Mesendoderm (in vitro differentiated cells): ENCODE data around the gene SLAMF7.

ENCODE experiments used
- DNase-seq: peaks from one replicate; pipeline ENCODE4 v3.0.0; 2013
- H2AK5ac ChIP-seq: 2 replicates; pipeline ENCODE4 v1.6.1; 2013; ENCODE audit warnings: low read length, inconsistent platforms
- H2BK120ac ChIP-seq: 2 replicates; pipeline ENCODE4 v1.6.1; 2013; ENCODE audit warnings: low read depth, mild to moderate bottlenecking, low read length, moderate library complexity, mixed read lengths
- H2BK15ac ChIP-seq: replicated peaks from 2 replicates; pipeline ENCODE4 v1.6.1; 2013; ENCODE audit warnings: low read depth, mild to moderate bottlenecking, moderate library complexity
- H2BK5ac ChIP-seq: 2 replicates; pipeline ENCODE4 v1.6.1; 2013; ENCODE audit warnings: low read length, inconsistent platforms
- H3K18ac ChIP-seq: 2 replicates; pipeline ENCODE4 v1.6.1; 2013; ENCODE audit warnings: mild to moderate bottlenecking, low read length, mixed read lengths
- H3K23ac ChIP-seq: one replicate; pipeline ENCODE4 v1.6.1; 2013; ENCODE audit warnings: low read length
- H3K27ac ChIP-seq: 2 replicates; pipeline ENCODE4 v1.5.1; 2013; ENCODE audit warnings: low read depth, mild to moderate bottlenecking, inconsistent platforms, low read length, moderate library complexity
- H3K27me3 ChIP-seq: 2 replicates; pipeline ENCODE4 v1.6.1; 2013; ENCODE audit warnings: low read length, control low read depth, mild to moderate bottlenecking, inconsistent platforms; ENCODE audit not compliant: insufficient read depth, poor library complexity
- H3K36me3 ChIP-seq: 2 replicates; pipeline ENCODE4 v1.6.1; 2013; ENCODE audit warnings: low read length, inconsistent platforms; ENCODE audit not compliant: control insufficient read depth, insufficient read depth
- H3K4ac ChIP-seq: one replicate; pipeline ENCODE4 v1.6.1; 2013; ENCODE audit warnings: low read depth, mild to moderate bottlenecking, low read length, moderate library complexity
- H3K4me1 ChIP-seq: 2 replicates; pipeline ENCODE4 v1.6.1; 2013; ENCODE audit warnings: low read depth, low read length, inconsistent platforms; ENCODE audit not compliant: control insufficient read depth
- H3K4me2 ChIP-seq: 2 replicates; pipeline ENCODE4 v1.6.1; 2013; ENCODE audit warnings: low read length
- H3K4me3 ChIP-seq: 2 replicates; pipeline ENCODE4 v1.5.1; 2013; ENCODE audit warnings: mild to moderate bottlenecking, low read length
- H3K56ac ChIP-seq: one replicate; pipeline ENCODE4 v1.6.1; 2013; ENCODE audit warnings: low read length
- H3K79me1 ChIP-seq: 2 replicates; pipeline ENCODE4 v1.6.1; 2013; ENCODE audit warnings: low read length, inconsistent platforms
- H3K79me2 ChIP-seq: 2 replicates; pipeline ENCODE4 v1.6.1; 2013; ENCODE audit warnings: mild to moderate bottlenecking, low read length; ENCODE audit not compliant: control insufficient read depth, insufficient read depth
- H3K9ac ChIP-seq: 2 replicates; pipeline ENCODE4 v1.6.1; 2013; ENCODE audit warnings: low read length, inconsistent platforms
- H4K5ac ChIP-seq: one replicate; pipeline ENCODE4 v1.6.1; 2013; ENCODE audit warnings: low read length
- H4K8ac ChIP-seq: one replicate; pipeline ENCODE4 v1.6.1; 2013; ENCODE audit warnings: low read depth, mild to moderate bottlenecking, control low read depth, low read length, moderate library complexity
- WGBS: extraction: QIAGEN DNeasy Blood & Tissue Kit; methylation state at CpG from one replicate; pipeline ENCODE4 v1.1.7; 2013; ENCODE audit warnings: low lambda C conversion rate, missing lambda C conversion rate; ENCODE audit not compliant: insufficient coverage; ENCODE audit errors: extremely low coverage; 5-methylcytosine and 5-hydroxymethylcytosine counted together

SLAMF7 gene

DNA sequence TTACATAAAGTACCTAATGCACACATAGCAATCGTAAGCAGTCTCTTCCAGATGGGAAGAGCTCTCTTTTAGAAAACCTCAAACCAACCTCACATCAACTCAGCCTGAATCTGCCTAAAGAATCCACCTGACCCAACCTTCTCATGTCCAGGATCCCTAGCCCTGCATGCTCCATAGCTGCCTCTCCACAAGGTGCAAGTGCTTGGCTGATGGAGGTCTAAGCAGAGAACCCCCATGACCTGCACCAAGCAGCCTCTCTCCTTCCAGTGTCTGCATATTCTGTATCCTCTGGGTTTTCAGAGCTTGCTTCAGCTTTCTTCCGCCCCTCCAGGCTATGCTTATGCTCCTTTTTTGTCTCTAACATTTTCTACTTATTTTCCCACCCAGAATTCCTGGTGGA lies 59.4 kb downstream of the SLAMF7 start:
- no peak overlapping the region for H4K8ac ChIP-seq

GRCh38 chr1:160799641-160800040 lies 60.6 kb downstream of the SLAMF7 start:
- Histone ChIP-seq H2BK120ac (no peak overlapping the region), H2AK5ac (no peak overlapping the region), H3K27ac (no peak overlapping the region), H3K9ac (no peak overlapping the region), H3K4me3 (no peak overlapping the region), H3K56ac (no peak overlapping the region), H3K4me2 (no peak overlapping the region), H2BK5ac (no peak overlapping the region), H3K18ac (no peak overlapping the region), H3K4me1 (no peaks in the 10 kb centered on the region), H3K23ac (no peak overlapping the region), H2BK15ac (no peak overlapping the region), H4K8ac (no peak overlapping the region), H3K36me3 (no peaks in the 10 kb centered on the region), H3K4ac (no peak overlapping the region), H4K5ac (no peak overlapping the region), H3K79me2 (no peaks in the 10 kb centered on the region), H3K79me1 (no peaks in the 10 kb centered on the region), H3K27me3 (no peaks in the 10 kb centered on the region)
- WGBS: no CpG with 5 or more reads among the region's 5 CpGs
- no peak for DNase-seq

More for the DNA sequence above, 59.4 kb downstream of the SLAMF7 start:
- H2BK15ac ChIP-seq: no peak overlapping the region
- no peak for DNase-seq
- H3K9ac ChIP-seq: no peak overlapping the region
- H3K4me3 ChIP-seq: no peak overlapping the region
- no peak overlapping the region for H3K23ac ChIP-seq
- H2BK5ac ChIP-seq: no peak overlapping the region
- no peak overlapping the region for H3K27ac ChIP-seq
- no peak overlapping the region for H2BK120ac ChIP-seq
- no peak overlapping the region for H4K5ac ChIP-seq
- no peak overlapping the region for H3K56ac ChIP-seq
- no peaks in the 10 kb centered on the region for H3K79me2 ChIP-seq
- no peak overlapping the region for H3K4me2 ChIP-seq
- H3K4me1 ChIP-seq: no peaks in the 10 kb centered on the region
- no peak overlapping the region for H2AK5ac ChIP-seq
- no peak overlapping the region for H3K4ac ChIP-seq
- no peaks in the 10 kb centered on the region for H3K79me1 ChIP-seq
- no peaks in the 10 kb centered on the region for H3K27me3 ChIP-seq
- H3K18ac ChIP-seq: no peak overlapping the region
- WGBS: no CpG with 5 or more reads among the region's 2 CpGs
- no peaks in the 10 kb centered on the region for H3K36me3 ChIP-seq

DNA sequence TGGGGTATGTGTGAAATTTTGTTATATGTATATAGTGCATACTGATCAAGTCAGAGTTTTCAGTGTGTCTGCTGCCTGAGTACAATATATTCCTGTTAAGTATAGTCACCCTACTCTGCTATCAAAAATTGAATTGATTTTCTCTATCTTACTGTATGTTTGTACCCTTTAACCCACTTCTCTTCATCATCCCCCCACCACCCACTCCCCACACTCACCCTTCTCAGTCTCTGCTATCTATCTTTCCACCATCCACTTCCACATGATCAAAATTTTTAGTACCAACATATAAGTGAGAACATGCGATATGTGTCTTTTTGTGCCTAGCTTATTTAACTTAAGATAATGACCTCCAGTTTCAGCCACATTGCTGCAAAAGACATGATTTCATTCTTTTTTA lies 61.1 kb downstream of the SLAMF7 start:
- DNase-seq: no peak
- Histone ChIP-seq H3K36me3 (no peaks in the 10 kb centered on the region), H3K4me2 (no peak overlapping the region)

DNA sequence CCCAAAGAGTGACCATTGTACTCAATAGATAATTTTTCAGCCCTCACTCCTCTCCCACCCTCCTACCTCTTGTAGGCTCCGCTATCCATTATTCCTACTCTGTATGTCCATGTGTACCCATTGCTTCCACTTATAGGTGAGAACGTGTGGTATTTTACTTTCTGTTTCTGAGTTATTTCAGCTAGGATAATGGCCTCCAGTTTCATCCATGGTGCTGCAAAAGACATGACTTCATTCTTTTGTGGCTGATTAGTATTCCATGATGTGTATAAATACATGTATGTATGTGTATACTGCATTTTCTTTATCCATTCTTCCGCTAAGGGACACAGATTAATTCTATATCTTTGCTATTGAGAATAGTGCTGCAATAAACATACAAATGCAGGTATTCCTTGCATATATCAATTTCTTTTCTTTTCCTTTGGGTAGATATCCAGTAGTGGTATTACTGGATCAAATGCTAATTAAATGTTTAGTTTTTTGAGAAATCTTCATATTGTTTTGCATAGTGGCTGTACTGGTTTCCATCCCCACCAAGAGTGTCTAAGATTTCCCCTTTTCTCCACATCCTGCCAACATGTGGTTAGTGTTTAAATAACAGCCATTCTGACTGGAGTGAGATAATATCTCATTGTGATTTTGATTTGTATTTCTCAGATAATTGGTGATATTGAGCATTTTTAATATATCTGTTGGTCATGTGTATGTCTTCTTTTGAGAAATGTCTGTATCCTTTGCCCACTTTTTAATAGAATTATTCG lies 61.8 kb downstream of the SLAMF7 start:
- H3K4ac ChIP-seq: no peak overlapping the region
- no peak overlapping the region for H2BK120ac ChIP-seq
- no peak overlapping the region for H3K4me2 ChIP-seq
- H3K4me1 ChIP-seq: no peaks in the 10 kb centered on the region
- no peaks in the 10 kb centered on the region for H3K27me3 ChIP-seq
- no CpG with 5 or more reads among the region's 4 CpGs for WGBS
- no peak overlapping the region for H2BK5ac ChIP-seq
- no peak for DNase-seq
- H3K27ac ChIP-seq: no peak overlapping the region
- no peak overlapping the region for H2AK5ac ChIP-seq
- H2BK15ac ChIP-seq: no peak overlapping the region
- H4K8ac ChIP-seq: no peak overlapping the region
- H3K79me2 ChIP-seq: no peaks in the 10 kb centered on the region
- no peak overlapping the region for H4K5ac ChIP-seq
- no peak overlapping the region for H3K56ac ChIP-seq
- no peaks in the 10 kb centered on the region for H3K36me3 ChIP-seq
- H3K4me3 ChIP-seq: no peak overlapping the region
- H3K79me1 ChIP-seq: no peaks in the 10 kb centered on the region
- H3K18ac ChIP-seq: no peak overlapping the region
- H3K9ac ChIP-seq: no peak overlapping the region
- H3K23ac ChIP-seq: no peak overlapping the region

More for the DNA sequence above, 61.1 kb downstream of the SLAMF7 start:
- Histone ChIP-seq H2AK5ac (no peak overlapping the region), H3K56ac (no peak overlapping the region), H3K18ac (no peak overlapping the region), H4K8ac (no peak overlapping the region), H4K5ac (no peak overlapping the region), H2BK120ac (no peak overlapping the region), H3K4me3 (no peak overlapping the region), H3K79me1 (no peaks in the 10 kb centered on the region), H3K4ac (no peak overlapping the region), H3K27ac (no peak overlapping the region), H3K4me1 (no peaks in the 10 kb centered on the region), H3K9ac (no peak overlapping the region), H2BK15ac (no peak overlapping the region), H3K27me3 (no peaks in the 10 kb centered on the region), H2BK5ac (no peak overlapping the region), H3K79me2 (no peaks in the 10 kb centered on the region), H3K23ac (no peak overlapping the region)
- WGBS: no CpG with 5 or more reads among the region's 1 CpG

- WGBS: no CpG with 5 or more reads among the region's 43 CpGs
Measured at GRCh38 chr1:160801836-160802580, 63.0 kb downstream of the SLAMF7 start.

More at GRCh38 chr1:160801836-160802580, 63.0 kb downstream of the SLAMF7 start:
- no peak overlapping the region for H2BK120ac ChIP-seq
- H3K4me1 ChIP-seq: no peaks in the 10 kb centered on the region
- H2BK5ac ChIP-seq: no peak overlapping the region
- no peak overlapping the region for H3K23ac ChIP-seq
- H3K4me2 ChIP-seq: no peak overlapping the region
- no peak overlapping the region for H4K5ac ChIP-seq
- H3K79me2 ChIP-seq: no peaks in the 10 kb centered on the region
- no peak overlapping the region for H3K4me3 ChIP-seq
- no peak overlapping the region for H4K8ac ChIP-seq
- H2BK15ac ChIP-seq: no peak overlapping the region
- H3K9ac ChIP-seq: no peak overlapping the region
- no peaks in the 10 kb centered on the region for H3K36me3 ChIP-seq
- no peak for DNase-seq
- no peak overlapping the region for H3K4ac ChIP-seq
- no peak overlapping the region for H3K18ac ChIP-seq
- no peak overlapping the region for H2AK5ac ChIP-seq
- H3K27me3 ChIP-seq: no peaks in the 10 kb centered on the region
- H3K79me1 ChIP-seq: no peaks in the 10 kb centered on the region
- H3K27ac ChIP-seq: no peak overlapping the region
- H3K56ac ChIP-seq: no peak overlapping the region
